H1 (cell line): ENCODE data around the gene VWA1. TPM values are rescaled to one million over a fixed set of nuclear protein-coding genes. Genes with fewer than 3 reads are reported as not detected.
A peak's percentile ranks its signal among the peaks of the same experiment; 100 is the strongest.

ENCODE experiments used
- CTCF ChIA-PET: fragments of 300-600 bp; sonication (Branson Sonifier 250); formaldehyde crosslinking; loops from one replicate; lab custom pipeline; 2021; ENCODE audit not compliant: partially characterized antibody; lab: Charles Lee
- POLR2A ChIA-PET: fragments of 300-600 bp; sonication (Branson Sonifier 250); formaldehyde crosslinking; loops from one replicate; lab custom pipeline; 2021; ENCODE audit warnings: inconsistent platforms; ENCODE audit not compliant: partially characterized antibody; lab: Charles Lee
- DNase-seq, 2 experiments: peaks; one replicate each; pipeline versions ENCODE4 v3.0.0 to v3.0.0-alpha.2; 2010 to 2022; ENCODE audit warnings: low spot score in 2 of 2, low read depth in 1 of 2, mixed read lengths in 1 of 2
- FAIRE-seq: peaks from 2 replicates; lab custom pipeline; 2011; peaks lifted over from hg19 to GRCh38; lab: Jason Lieb, UNC
- H2AFZ ChIP-seq: 2 replicates; pipeline ENCODE4 v1.8.1; 2012; ENCODE audit warnings: low read length, inconsistent platforms
- H2AK5ac ChIP-seq: 2 replicates; pipeline ENCODE4 v1.6.1; 2013; ENCODE audit warnings: low read depth, low read length
- H2BK120ac ChIP-seq: replicated peaks from 2 replicates; pipeline ENCODE3; 2013; ENCODE audit warnings: low read depth, low read length, inconsistent platforms
- H2BK12ac ChIP-seq: 2 replicates; pipeline ENCODE4 v1.6.1; 2013; ENCODE audit warnings: low read depth, low read length
- H2BK15ac ChIP-seq: 2 replicates; pipeline ENCODE4 v1.6.1; 2013; ENCODE audit warnings: low read length
- H2BK20ac ChIP-seq: 2 replicates; pipeline ENCODE4 v1.6.1; 2013; ENCODE audit warnings: low read length
- H2BK5ac ChIP-seq: 2 replicates; pipeline ENCODE4 v1.6.1; 2013; ENCODE audit warnings: low read depth, low read length
- H3K14ac ChIP-seq: 2 replicates; pipeline ENCODE4 v1.6.1; 2013; ENCODE audit warnings: inconsistent platforms; ENCODE audit not compliant: insufficient read length
- H3K18ac ChIP-seq: 2 replicates; pipeline ENCODE4 v1.6.1; 2013; ENCODE audit warnings: low read length; ENCODE audit errors: extremely low read depth
- H3K23ac ChIP-seq: 2 replicates; pipeline ENCODE4 v1.6.1; 2013; ENCODE audit warnings: inconsistent platforms; ENCODE audit not compliant: insufficient read length
- H3K23me2 ChIP-seq: 2 replicates; pipeline ENCODE4 v1.6.1; 2013; ENCODE audit warnings: low read depth, low read length
- H3K27ac ChIP-seq: 2 replicates; pipeline ENCODE4 v1.6.1; 2011; ENCODE audit warnings: low read depth, low read length, inconsistent platforms
- H3K27me3 ChIP-seq, 4 experiments: replicated peaks in 1 of 4; 1 replicate in 1 of 4; 2 replicates in 3 of 4; pipeline versions ENCODE4 v1.6.1 to v1.8.1; 2011 to 2013; ENCODE audit warnings: low read length in 3 of 4, mild to moderate bottlenecking in 3 of 4, inconsistent platforms in 2 of 4, mixed read lengths in 2 of 4, moderate library complexity in 1 of 4; ENCODE audit not compliant: control insufficient read depth in 3 of 4, insufficient read depth in 3 of 4; ENCODE audit errors: extremely low read depth in 1 of 4
- H3K36me3 ChIP-seq, 4 experiments: 2 replicates each; pipeline versions ENCODE4 v1.6.1 to v1.8.1; 2011 to 2013; ENCODE audit warnings: mild to moderate bottlenecking in 4 of 4, low read length in 3 of 4, moderate library complexity in 2 of 4, control low read depth in 1 of 4, inconsistent platforms in 1 of 4; ENCODE audit not compliant: insufficient read depth in 4 of 4, control insufficient read depth in 2 of 4
- H3K4ac ChIP-seq: replicated peaks from 2 replicates; pipeline ENCODE3; 2013; ENCODE audit warnings: low read length, low read depth, mixed read lengths, inconsistent platforms; ENCODE audit not compliant: insufficient read length
- H3K4me1 ChIP-seq, 4 experiments: replicated peaks in 1 of 4; 1 replicate in 1 of 4; 2 replicates in 3 of 4; pipeline versions ENCODE4 v1.6.1 to v1.8.1; 2011 to 2013; ENCODE audit warnings: low read length in 3 of 4, inconsistent platforms in 2 of 4, mixed read lengths in 1 of 4; ENCODE audit not compliant: insufficient read depth in 4 of 4, control insufficient read depth in 3 of 4
- H3K4me2 ChIP-seq, 2 experiments: 2 replicates each; pipeline versions ENCODE4 v1.6.1 to v1.8.1; 2011 to 2013; ENCODE audit warnings: low read depth in 2 of 2, low read length in 2 of 2, control low read depth in 1 of 2, inconsistent platforms in 1 of 2, mild to moderate bottlenecking in 1 of 2; ENCODE audit not compliant: insufficient read depth in 1 of 2
- H3K4me3 ChIP-seq, 4 experiments: fragments of 200-600, 300-600 bp in 1 of 4; sonication (generic), shearing (Covaris generic), sonication (Bioruptor Twin) in 1 of 4; 2 replicates each; pipeline versions ENCODE4 v1.5.1 to v1.8.1; 2011 to 2016; ENCODE audit warnings: low read length in 4 of 4, low read depth in 3 of 4, control low read depth in 2 of 4, inconsistent platforms in 2 of 4, mild to moderate bottlenecking in 2 of 4, mixed read lengths in 1 of 4, moderate library complexity in 1 of 4; ENCODE audit not compliant: insufficient read depth in 2 of 4; ENCODE audit errors: extremely low read depth in 1 of 4
- H3K56ac ChIP-seq: replicated peaks from 2 replicates; pipeline ENCODE3; 2013; ENCODE audit warnings: low read depth, mild to moderate bottlenecking, mixed read lengths, low read length, inconsistent platforms; ENCODE audit not compliant: insufficient read length
- H3K79me1 ChIP-seq: 2 replicates; pipeline ENCODE4 v1.6.1; 2013; ENCODE audit warnings: low read depth, low read length, control low read depth
- H3K79me2 ChIP-seq, 2 experiments: 2 replicates each; pipeline versions ENCODE4 v1.6.1 to v1.8.1; 2012 to 2013; ENCODE audit warnings: low read length in 2 of 2, mild to moderate bottlenecking in 2 of 2, inconsistent platforms in 1 of 2; ENCODE audit not compliant: insufficient read depth in 2 of 2, control insufficient read depth in 1 of 2
- H3K9ac ChIP-seq, 4 experiments: replicated peaks in 1 of 4; 1 replicate in 1 of 4; 2 replicates in 3 of 4; pipeline versions ENCODE4 v1.6.1 to v1.8.1; 2011 to 2013; ENCODE audit warnings: low read depth in 3 of 4, low read length in 3 of 4, control low read depth in 2 of 4, mild to moderate bottlenecking in 2 of 4, moderate library complexity in 2 of 4, inconsistent platforms in 1 of 4; ENCODE audit errors: extremely low read depth in 1 of 4
- H3K9me3 ChIP-seq, 2 experiments: 2 replicates each; pipeline versions ENCODE4 v1.6.1 to v1.8.1; 2012 to 2013; ENCODE audit warnings: mild to moderate bottlenecking in 2 of 2, moderate library complexity in 2 of 2, control low read depth in 1 of 2, inconsistent platforms in 1 of 2, low read depth in 1 of 2, low read length in 1 of 2, mixed read lengths in 1 of 2; ENCODE audit not compliant: insufficient read depth in 2 of 2
- H4K20me1 ChIP-seq, 2 experiments: replicated peaks in 1 of 2; 2 replicates each; pipeline versions ENCODE3 to v1.8.1; 2011 to 2013; ENCODE audit warnings: inconsistent platforms in 2 of 2, low read length in 2 of 2, mild to moderate bottlenecking in 1 of 2; ENCODE audit not compliant: insufficient read depth in 2 of 2, control insufficient read depth in 1 of 2
- H4K5ac ChIP-seq: 2 replicates; pipeline ENCODE4 v1.6.1; 2013; ENCODE audit warnings: low read length, low read depth, mixed read lengths, inconsistent platforms; ENCODE audit not compliant: insufficient read length
- H4K8ac ChIP-seq: 2 replicates; pipeline ENCODE4 v1.8.0; 2013; ENCODE audit warnings: mild to moderate bottlenecking, moderate library complexity, low read length, inconsistent platforms; ENCODE audit not compliant: insufficient read depth; ENCODE audit errors: extremely low read depth
- H4K91ac ChIP-seq: replicated peaks from 2 replicates; pipeline ENCODE3; 2013; ENCODE audit warnings: low read length, mixed read lengths, inconsistent platforms; ENCODE audit not compliant: insufficient read length
- GTF2F1 ChIP-seq: IDR thresholded peaks from 2 replicates; pipeline ENCODE4 v1.6.1; 2012; ENCODE audit warnings: low read depth, low read length, improper control_type of control experiment, borderline replicate concordance
- HDAC2 ChIP-seq, 2 experiments: fragments of 300-600 bp in 1 of 2; sonication (generic) in 1 of 2; IDR thresholded peaks; 2 replicates each; pipeline ENCODE4 v1.6.1; 2011 to 2012; ENCODE audit warnings: low read depth in 2 of 2, low read length in 2 of 2, mild to moderate bottlenecking in 2 of 2, moderate library complexity in 2 of 2, borderline replicate concordance in 1 of 2, inconsistent platforms in 1 of 2
- SRF ChIP-seq: IDR thresholded peaks from 2 replicates; pipeline ENCODE4 v1.6.1; 2011; ENCODE audit warnings: mild to moderate bottlenecking, low read depth, low read length, moderate library complexity
- WGBS, 2 experiments: shearing (Covaris generic) in 1 of 2; methylation state at CpG; one replicate each; pipeline versions ENCODE4 v1.1.6 to v1.1.7; 2013 to 2015; ENCODE audit warnings: low lambda C conversion rate in 2 of 2, mixed read lengths in 2 of 2, inconsistent platforms in 1 of 2, low coverage in 1 of 2, missing lambda C conversion rate in 1 of 2; ENCODE audit not compliant: insufficient replicate concordance in 2 of 2, insufficient coverage in 1 of 2, insufficient read length in 1 of 2; ENCODE audit errors: extremely low coverage in 1 of 2, missing lambda C conversion rate in 1 of 2; 5-methylcytosine and 5-hydroxymethylcytosine counted together
- polyA plus RNA-seq, 7 experiments: library from polyadenylated mRNA; depleted of rRNA in 3 of 7; stranded (reverse) in 5 of 7; unstranded in 2 of 7; fragments of >200 nt in 5 of 7; fragments of 200-250 nt in 2 of 7; gene quantifications; 1 replicate in 5 of 7; 2 replicates in 1 of 7; 4 replicates in 1 of 7; pipeline versions ENCODE4 v1.2.1 to v1.2.3, GENCODE V29; 2011 to 2013; ENCODE audit warnings: missing spikeins in 2 of 7, mixed read lengths in 2 of 7
- total RNA-seq: library from RNA; stranded (reverse); fragmentation: NEBNext Ultra II Directional; extraction: Animal tissue kit (Norgen Biotek cat#: 25700); gene quantifications from 2 replicates; pipeline ENCODE4 v1.2.1, GENCODE V29; 2021

Gene VWA1
- total and polyA plus RNA-seq, 2 of the 8 experiments (the other 6 are each of a cell fraction or from before 2014, with no cell fraction given), result 16.0 to 36.6 TPM

DNA sequence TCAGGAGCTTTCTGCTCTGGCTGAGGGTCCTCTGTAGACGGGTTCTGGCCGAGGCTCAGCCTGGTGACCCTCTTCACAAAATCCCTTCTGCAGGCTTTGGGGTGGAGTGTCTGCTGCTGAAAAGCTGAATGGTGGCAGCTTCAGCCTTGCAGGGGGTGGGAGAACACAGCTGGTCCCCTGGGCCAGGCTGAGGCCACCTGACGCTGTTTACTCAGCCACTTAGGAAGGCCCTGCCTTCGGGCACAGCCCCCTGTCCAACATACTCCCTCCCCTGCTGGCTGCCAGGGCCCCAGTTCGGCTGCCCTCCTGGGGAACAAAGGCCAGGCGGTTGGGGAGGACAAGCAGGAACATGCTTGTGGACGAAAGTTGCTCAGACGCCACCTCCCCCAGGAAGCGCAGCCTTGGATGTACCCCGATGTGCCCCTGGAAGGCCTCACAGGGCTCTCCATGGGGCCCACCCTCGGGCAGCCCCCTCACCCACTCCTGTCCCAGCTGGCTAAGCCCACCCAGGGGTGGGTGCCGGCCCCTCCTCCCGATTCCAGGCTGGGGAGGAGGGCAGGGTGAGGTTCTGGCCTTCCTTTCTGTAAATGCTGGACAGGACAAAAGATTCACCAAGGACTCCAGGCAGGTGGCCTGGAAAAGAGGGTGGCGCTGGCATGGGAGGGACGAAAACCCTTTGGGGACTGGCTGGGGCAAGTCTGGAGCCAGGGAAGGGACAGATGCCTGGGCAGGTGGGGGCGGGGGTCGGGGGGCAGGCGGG lies 14.2 kb upstream of the VWA1 start, which contains the start of gene ANKRD65:
Gene ANKRD65 (minus strand): TSS at position 130 of the 760 bp plus-strand sequence. CDS start 271 bp downstream, outside the sequence.
- Histone ChIP-seq H2AK5ac (peak within 1 kb of the TSS; percentile 54; the same call in 1 of the 2 replicates), H3K4ac (peak within 1 kb of the TSS; percentile 69), H3K36me3 (no peaks in the 10 kb centered on the region), H2BK20ac (peak within 1 kb of the TSS; percentile 24; the same call in 1 of the 2 replicates), H3K14ac (no peak within 1 kb of the TSS), H3K23me2 (peaks cover 9% of the 10 kb centered on the region; the same call in 1 of the 2 replicates), H3K79me2 (no peaks in the 10 kb centered on the region), H3K4me2 (peak within 1 kb of the TSS; percentile 44 to 58; a peak in 3 of 4 replicates), H2BK12ac (peak within 1 kb of the TSS; percentile 87; the same call in 1 of the 2 replicates), H2AFZ (no peak within 1 kb of the TSS), H4K5ac (peak within 1 kb of the TSS; percentile 48), H3K27me3 (no peaks in the 10 kb centered on the region; a peak in 2 of 7 replicates), H4K8ac (peak within 1 kb of the TSS; percentile 86), H3K56ac (no peak within 1 kb of the TSS), H4K20me1 (no peaks in the 10 kb centered on the region), H3K4me3 (peak within 1 kb of the TSS in 1 of 4 experiments; percentile 7; a peak in 1 of 8 replicates), H2BK15ac (peak within 1 kb of the TSS; percentile 81; the same call in 1 of the 2 replicates), H3K27ac (peak within 1 kb of the TSS; percentile 2; the same call in 1 of the 2 replicates), H3K79me1 (no peaks in the 10 kb centered on the region), H2BK120ac (peak within 1 kb of the TSS; percentile 64), H3K9me3 (no peaks in the 10 kb centered on the region), H3K23ac (no peak within 1 kb of the TSS), H2BK5ac (peak within 1 kb of the TSS; percentile 77), H3K9ac (peak within 1 kb of the TSS in 2 of 4 experiments; percentile 1 to 85; a peak in 1 of 7 replicates), H3K18ac (peak within 1 kb of the TSS; percentile 71), H3K4me1 (peaks cover 0 to 37% (median 31%) of the 10 kb centered on the region in 4 experiments; a peak in 6 of 7 replicates), H4K91ac (peak within 1 kb of the TSS; percentile 18)
- FAIRE-seq (no peak), DNase-seq (peak in 1 of 2 experiments; percentile 44)
- ChIA-PET POLR2A (interaction anchor here (0.6 to 22.9 kb wide), 9 partner anchors 7 to 76 kb away, joined by 3 to 515 read pairs (median 7); partner anchors contain the start of genes CCNL2, MRPL20 and VWA1), CTCF (interaction anchor here (0.9 to 1.6 kb wide), 5 partner anchors 8 to 83 kb away, joined by 3 to 4 read pairs (median 3); no protein-coding TSS in a partner anchor)
- WGBS, 2 experiments, result 75% methylated on average over 12 of the region's 18 CpGs; no CpG with 5 or more reads in 1 of the 2 experiments
- TF ChIP-seq SRF, result no peak
- no peak for TF ChIP-seq GTF2F1
- no peak for TF ChIP-seq HDAC2 (IDR thresholded peaks at IDR 0.05; ENCODE audit: borderline replicate concordance in 1 of 2, low read depth in 2 of 2, low read length in 2 of 2)
